IPS-18c (cell line): Measurements from ENCODE around the gene TRIP6.

ENCODE experiments used
- H3K4me3 ChIP-seq: 2 replicates; pipeline ENCODE4 v1.7.0; 2013; ENCODE audit warnings: low read depth, mild to moderate bottlenecking, low read length, moderate library complexity; ENCODE audit not compliant: insufficient read depth
- H3K9me3 ChIP-seq: one replicate; pipeline ENCODE4 v1.6.1; 2013; ENCODE audit warnings: mild to moderate bottlenecking, low read length, moderate library complexity; ENCODE audit not compliant: control insufficient read depth, insufficient read depth

Gene TRIP6

GRCh38 chr7:100921039-100921438 is 53.9 kb downstream of the TRIP6 start:
- Histone ChIP-seq H3K9me3 (peaks cover 2% of the 10 kb centered on the region), H3K4me3 (no peak overlapping the region)
